Stimulated activated CD4-positive, alpha-beta T cell treated with anti-CD3 and anti-CD28 coated beads, Interleukin-12 subunit alpha, Interleukin-12 subunit beta, amount 100 ng/mL, for 4 hours (primary cell): ENCODE data around the gene SEPTIN5.

ENCODE experiments used
- DNase-seq: peaks from one replicate; pipeline ENCODE4 v3.0.0-alpha.2; 2020

Gene SEPTIN5

GRCh38 chr22:19751497-19752245 lies 37.4 kb downstream of the SEPTIN5 start:
- DNase-seq: no peak

- DNase-seq: no peak
Observed at GRCh38 chr22:19753090-19753842, 39.0 kb downstream of the SEPTIN5 start.

GRCh38 chr22:19753996-19754700 lies 39.8 kb downstream of the SEPTIN5 start:
- DNase-seq: no peak

- DNase-seq: no peak
Observed at GRCh38 chr22:19754701-19755144, 40.4 kb downstream of the SEPTIN5 start.

- no peak for DNase-seq
Observed at GRCh38 chr22:19755145-19755710, 40.9 kb downstream of the SEPTIN5 start.

- no peak for DNase-seq
Observed at GRCh38 chr22:19755722-19756287, 41.5 kb downstream of the SEPTIN5 start.

GRCh38 chr22:19756288-19757128 lies 42.2 kb downstream of the SEPTIN5 start:
- peak; percentile 68 for DNase-seq

- DNase-seq: no peak
Observed at GRCh38 chr22:19757140-19757984, 43.1 kb downstream of the SEPTIN5 start.

GRCh38 chr22:19757985-19758895 lies 43.9 kb downstream of the SEPTIN5 start:
- DNase-seq: no peak

GRCh38 chr22:19758896-19759426 lies 44.7 kb downstream of the SEPTIN5 start:
- no peak for DNase-seq

GRCh38 chr22:19759427-19760057 lies 45.2 kb downstream of the SEPTIN5 start:
- DNase-seq: no peak

- DNase-seq: no peak
Observed at GRCh38 chr22:19760058-19760950, 46.0 kb downstream of the SEPTIN5 start, which contains the start of gene TBX1. Gene TBX1, plus strand, starts transcription at chr22:19760778. Its CDS starts 66 bp downstream, at chr22:19760844.

GRCh38 chr22:19760951-19761724 lies 46.8 kb downstream of the SEPTIN5 start:
- no peak for DNase-seq

- no peak for DNase-seq
Observed at GRCh38 chr22:19761725-19762567, 47.6 kb downstream of the SEPTIN5 start.

GRCh38 chr22:19762568-19763457 lies 48.5 kb downstream of the SEPTIN5 start:
- no peak for DNase-seq
